Activated CD4-positive, alpha-beta T cell treated with anti-CD3 and anti-CD28 coated beads for 24 hours (primary cell): Measurements from ENCODE around the gene E4F1.
"Not testable (repeated sequence)": the region's sequence is repeated elsewhere in the genome, so short reads cannot be mapped to it uniquely, and the experiment has no call there.

Experiments used
- DNase-seq, 2 donors: peaks; one replicate each; pipeline ENCODE4 v3.0.0-alpha.2; 2020; ENCODE audit warnings: low read depth in 2 of 2

Gene E4F1

DNA sequence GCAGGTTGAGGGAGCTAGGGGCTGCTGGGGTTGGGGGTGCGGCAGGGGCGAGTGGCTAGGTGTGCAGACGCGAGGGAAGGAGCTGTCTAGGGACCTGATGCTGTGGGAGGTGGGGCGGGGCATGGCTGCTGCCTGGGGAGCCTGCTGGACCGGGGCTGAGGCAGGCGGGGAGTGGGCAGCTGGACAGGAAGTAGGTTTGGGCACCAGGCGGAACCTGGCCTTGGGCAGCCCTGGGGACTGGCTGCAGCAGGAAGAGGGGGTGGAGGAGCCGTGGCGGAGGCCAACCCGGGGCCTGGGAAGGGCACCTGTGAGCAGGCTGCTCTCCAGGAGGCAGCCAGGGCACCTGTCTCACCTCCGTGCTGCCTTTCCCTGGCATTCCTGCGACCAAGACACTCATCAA is 7.0 kb downstream of the E4F1 start:
- no peak for DNase-seq

- DNase-seq = no peak
These were observed 7.9 kb downstream of the E4F1 start for GRCh38 chr16:2231016-2231931.

GRCh38 chr16:2232094-2232990 is 9.0 kb downstream of the E4F1 start:
- DNase-seq = no peak

DNA sequence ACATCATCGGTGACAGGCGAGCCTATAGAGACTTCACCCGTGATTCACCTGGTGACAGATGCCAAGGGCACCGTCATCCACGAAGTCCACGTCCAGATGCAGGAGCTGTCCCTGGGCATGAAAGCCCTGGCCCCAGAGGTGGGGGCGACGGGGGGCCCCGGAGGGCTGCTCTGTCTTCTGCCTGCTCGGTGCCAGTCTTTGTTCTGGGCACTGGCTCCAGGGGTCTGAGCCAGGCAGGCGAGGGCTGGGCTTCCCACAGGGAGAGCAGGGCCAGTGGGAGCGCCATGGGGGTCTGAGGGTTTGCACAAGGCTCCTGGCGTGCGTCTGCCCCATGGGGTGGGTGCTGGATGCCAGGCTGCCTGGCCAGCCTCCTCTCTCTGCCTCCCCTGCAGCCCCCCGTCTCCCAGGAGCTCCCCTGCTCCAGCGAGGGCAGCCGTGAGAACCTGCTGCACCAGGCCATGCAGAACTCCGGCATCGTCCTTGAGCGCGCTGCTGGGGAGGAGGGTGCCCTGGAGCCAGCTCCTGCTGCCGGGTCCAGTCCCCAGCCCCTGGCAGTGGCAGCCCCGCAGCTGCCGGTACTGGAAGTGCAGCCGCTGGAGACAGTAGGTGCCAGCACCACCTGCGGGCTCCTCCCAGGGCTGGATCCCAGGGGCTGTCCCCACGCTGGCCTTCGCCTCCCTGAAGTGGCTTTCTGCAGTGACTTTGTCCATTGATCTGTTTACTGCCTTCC is 9.8 kb downstream of the E4F1 start:
- DNase-seq = no peak

- DNase-seq = no peak
These were observed 10.8 kb downstream of the E4F1 start for GRCh38 chr16:2233872-2234812.

GRCh38 chr16:2234813-2235170 is 11.4 kb downstream of the E4F1 start:
- DNase-seq = no peak

DNA sequence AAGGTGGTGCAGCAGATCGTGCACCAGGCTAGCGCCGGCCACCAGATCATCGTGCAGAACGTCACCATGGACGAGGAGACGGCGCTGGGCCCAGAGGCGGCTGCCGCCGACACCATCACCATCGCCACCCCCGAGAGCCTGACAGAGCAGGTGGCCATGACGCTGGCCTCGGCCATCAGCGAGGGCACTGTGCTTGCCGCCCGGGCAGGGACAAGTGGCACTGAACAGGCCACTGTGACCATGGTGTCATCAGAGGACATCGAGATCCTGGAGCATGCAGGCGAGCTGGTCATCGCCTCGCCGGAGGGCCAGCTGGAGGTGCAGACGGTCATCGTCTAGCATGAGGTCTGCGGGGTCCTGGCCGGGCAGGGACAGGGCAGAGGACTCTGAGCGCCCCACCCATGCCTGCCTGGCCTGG is 11.9 kb downstream of the E4F1 start:
- DNase-seq = no peak

GRCh38 chr16:2235695-2236336 is 12.4 kb downstream of the E4F1 start:
- DNase-seq = no peak

DNA sequence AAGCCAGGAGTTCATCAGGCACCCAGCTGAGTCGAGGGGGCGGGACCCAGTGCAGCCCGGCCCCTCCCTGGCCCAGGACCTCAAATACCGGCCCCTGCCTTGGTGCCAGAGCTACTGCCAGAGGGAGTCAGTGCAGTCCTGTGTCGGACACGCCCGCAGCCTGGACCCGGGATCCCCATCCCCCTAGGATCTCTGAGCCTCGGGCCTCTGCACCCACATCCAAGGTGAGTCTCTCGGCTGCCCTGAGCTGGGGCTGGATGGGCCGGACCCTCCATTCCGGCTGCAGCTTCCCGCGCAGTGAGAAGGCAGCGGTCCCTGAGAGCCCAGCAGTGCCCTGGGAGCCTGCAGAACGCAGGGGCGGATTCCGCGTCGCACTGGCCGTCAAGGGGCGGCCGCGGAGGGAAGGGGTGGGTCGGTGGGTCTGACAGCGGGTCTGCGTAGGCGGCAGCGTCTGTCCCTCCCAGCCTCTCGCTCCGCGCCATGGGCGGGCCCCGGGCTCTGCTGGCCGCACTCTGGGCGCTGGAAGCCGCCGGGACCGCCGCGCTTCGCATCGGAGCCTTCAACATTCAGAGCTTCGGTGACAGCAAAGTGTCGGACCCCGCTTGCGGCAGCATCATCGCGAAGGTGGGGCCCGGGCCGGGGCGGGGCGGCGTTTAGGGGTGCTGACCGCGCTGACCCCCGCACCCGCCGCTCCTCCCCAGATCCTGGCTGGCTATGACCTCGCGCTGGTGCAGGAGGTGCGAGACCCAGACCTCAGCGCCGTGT is 13.1 kb downstream of the E4F1 start, which contains the start of gene DNASE1L2:
Gene DNASE1L2, plus strand, starts transcription at position 108 of the 765 bp plus-strand sequence. Its CDS starts 373 bp downstream, at position 481.
- no peak for DNase-seq

- no peak for DNase-seq
These were observed 13.7 kb downstream of the E4F1 start for GRCh38 chr16:2237102-2237482.

DNA sequence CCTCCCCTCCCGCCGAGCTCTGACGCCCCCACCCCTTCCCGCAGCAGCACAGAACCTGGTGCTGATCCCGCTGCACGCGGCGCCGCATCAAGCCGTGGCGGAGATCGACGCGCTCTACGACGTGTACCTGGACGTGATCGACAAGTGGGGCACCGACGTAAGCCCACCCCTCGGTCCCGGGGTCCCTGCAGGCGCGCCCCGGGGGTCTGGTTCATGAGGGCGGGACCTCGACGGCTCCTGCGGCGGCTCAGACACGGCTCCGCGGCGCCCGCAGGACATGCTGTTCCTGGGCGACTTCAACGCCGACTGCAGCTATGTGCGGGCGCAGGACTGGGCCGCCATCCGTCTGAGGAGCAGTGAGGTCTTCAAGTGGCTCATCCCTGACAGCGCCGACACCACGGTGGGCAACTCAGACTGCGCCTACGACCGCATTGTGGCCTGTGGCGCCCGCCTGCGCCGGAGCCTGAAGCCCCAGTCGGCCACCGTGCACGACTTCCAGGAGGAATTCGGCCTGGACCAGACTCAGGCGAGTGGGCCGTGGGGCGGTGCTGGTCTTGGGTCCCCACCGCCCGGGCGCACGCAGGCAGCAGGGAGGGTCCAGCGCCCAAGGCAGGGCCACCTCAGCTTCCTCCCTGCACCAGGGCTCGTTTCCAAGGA is 14.2 kb downstream of the E4F1 start:
- no peak for DNase-seq

- DNase-seq = no peak
These were observed 14.9 kb downstream of the E4F1 start for GRCh38 chr16:2238150-2238837.

DNA sequence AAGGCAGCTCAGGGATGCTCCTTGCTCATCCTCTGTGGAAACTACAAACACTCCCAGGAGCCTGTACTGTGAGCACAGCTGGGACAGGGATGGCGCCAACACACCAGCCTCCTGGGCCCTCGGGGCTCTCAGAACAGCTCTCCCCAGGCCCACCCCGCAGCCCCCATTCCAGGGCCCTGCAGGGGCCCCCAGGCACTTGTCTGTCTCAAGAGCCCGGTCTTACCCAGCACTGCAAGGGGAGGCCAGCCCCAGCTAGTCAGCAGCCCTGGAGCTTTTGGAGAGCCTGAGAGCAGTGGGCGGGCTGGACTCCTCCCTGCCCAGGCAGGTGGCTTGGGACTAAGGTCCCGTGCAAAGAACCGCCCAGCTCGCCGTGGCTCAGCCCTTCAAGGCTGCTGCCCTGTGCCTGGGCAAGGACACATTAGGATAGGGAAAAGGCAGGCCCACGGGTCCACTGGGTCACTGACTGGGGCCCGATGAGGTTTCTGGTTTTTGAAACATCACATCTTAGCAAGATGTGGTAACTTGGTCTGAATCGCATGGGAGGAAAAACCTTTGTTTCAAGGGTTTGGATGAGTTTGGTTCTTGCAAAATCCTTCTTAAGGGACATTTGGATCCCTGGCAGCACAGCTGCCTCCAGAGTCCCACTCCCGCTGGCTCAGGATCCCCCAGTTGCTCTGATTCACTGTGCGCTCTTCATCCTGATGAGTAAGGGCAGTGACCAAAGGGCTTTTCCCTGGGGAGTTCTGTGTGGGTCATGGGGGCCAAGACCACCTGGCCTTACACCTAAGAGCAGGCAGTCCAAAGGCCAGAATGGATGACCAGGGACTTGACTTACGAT is 15.7 kb downstream of the E4F1 start:
- DNase-seq = no peak

DNA sequence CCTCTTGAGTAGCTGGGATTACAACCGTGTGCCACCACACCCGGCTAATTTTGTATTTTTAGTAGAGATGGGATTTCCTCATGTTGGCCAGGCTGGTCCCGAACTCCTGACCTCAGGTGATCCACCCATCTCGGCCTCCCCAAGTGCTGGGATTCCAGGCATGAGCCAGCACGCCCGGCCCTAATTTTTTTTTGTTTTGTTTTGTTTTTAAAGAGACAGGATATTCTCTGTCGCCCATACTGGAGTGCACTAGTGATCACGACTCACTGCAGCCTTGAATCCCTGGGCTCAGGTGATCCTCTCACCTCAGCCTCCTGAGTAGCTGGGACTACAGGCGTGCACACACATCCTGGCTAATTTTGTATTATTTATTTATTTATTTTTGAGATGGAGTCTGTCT is 16.9 kb downstream of the E4F1 start:
- DNase-seq = not testable (repeated sequence)

- no peak for DNase-seq
These were observed 19.2 kb downstream of the E4F1 start for GRCh38 chr16:2242598-2242997.

GRCh38 chr16:2243031-2243528 is 19.7 kb downstream of the E4F1 start:
- no peak for DNase-seq

- no peak for DNase-seq
These were observed 20.4 kb downstream of the E4F1 start for GRCh38 chr16:2243781-2244180.
